Activated gamma-delta T cell treated with anti-CD3 and anti-CD28 coated beads, Interleukin-2, amount 50 U/mL, for 16 hours (primary cell): ENCODE data around the gene PLCL2.

Experiments used
- DNase-seq: peaks from one replicate; pipeline ENCODE4 v3.0.0-alpha.2; 2020; ENCODE audit warnings: low read depth

Gene PLCL2

DNA sequence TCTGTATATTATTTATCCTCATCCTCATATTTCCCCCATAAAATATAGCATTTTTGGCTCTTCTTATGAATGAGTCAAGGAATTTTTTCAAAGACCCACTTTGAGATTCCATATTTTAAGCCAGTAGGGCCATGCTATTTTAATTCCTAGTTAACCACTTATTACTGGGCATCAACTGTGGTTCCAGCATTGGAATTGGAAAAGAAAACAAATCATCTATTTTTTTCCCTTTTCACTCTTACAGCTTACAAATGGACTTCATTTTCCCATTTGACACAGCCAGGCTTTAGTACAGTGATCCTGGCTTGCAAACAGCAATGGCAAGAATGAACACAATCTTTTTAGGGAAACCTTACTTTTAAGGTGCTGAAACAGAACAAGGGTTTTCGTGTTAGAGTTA is 19.4 kb upstream of the PLCL2 start:
- no peak for DNase-seq

GRCh38 chr3:16866571-16866970 is 18.2 kb upstream of the PLCL2 start:
- DNase-seq = no peak

DNA sequence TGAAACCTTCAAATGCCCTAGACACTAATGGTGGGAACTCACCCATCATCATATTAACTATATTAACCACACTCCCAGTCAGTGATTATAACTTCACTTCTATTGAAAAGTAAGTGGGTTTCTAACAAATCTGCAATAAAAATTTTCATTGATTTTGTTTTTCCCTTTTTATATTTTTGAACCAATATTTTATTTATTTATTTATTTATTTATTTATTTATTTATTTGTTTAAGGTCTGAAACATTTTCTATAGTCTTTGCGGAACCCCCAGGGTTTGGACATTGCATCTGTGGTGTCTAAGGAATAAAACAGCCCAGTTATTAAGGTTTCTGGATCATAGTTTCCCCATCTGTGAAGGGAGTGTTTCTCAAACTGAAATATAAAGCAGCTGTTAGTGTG is 16.2 kb upstream of the PLCL2 start:
- DNase-seq = no peak

GRCh38 chr3:16869261-16870005 is 15.3 kb upstream of the PLCL2 start:
- DNase-seq = no peak

DNA sequence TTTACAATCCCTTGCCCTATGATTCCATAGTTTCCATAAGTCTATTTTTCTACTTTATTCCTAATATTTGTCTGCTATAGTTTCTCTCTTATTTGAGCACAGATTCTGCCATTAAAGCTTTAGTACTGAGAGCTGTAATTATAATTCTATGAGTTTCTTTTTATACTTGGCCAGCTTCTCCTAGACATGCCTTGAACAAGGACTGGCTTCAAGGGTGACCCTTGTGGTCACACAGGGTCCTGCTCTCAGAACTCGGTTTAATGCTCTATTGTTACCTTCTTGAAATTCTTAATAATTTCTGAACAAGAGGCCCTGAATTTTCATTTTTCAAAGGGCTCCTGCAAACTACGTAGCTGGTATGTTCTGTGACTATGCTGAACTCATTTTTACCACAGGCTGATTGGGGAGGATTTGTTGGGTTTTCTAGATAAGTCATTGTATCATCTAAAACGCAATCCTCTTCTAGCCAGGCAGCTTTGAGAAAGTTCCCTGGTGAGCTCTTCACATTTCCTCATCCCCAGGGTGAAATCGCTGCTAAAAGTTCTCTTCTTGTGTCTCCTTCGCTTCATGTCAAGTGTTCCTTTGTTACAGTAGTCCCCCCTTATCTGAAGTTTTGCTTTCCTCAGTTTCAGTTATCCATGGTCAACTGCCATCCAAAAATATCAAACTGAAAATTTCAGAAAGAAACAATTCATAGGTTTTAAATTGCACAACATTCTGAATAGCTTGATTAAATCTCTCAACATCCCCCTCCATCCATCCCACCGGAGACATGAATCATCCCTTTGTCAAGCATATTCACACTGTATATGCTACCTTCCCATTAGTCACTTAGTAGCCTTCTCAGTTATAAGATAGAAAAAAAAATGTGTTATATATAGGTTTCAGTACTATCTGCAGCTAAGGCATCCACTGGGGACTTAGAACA is 12.6 kb upstream of the PLCL2 start:
- DNase-seq = no peak

- no peak for DNase-seq
Observed at GRCh38 chr3:16873872-16874271, 10.9 kb upstream of the PLCL2 start.

GRCh38 chr3:16875876-16876550 is 8.7 kb upstream of the PLCL2 start:
- DNase-seq = no peak

DNA sequence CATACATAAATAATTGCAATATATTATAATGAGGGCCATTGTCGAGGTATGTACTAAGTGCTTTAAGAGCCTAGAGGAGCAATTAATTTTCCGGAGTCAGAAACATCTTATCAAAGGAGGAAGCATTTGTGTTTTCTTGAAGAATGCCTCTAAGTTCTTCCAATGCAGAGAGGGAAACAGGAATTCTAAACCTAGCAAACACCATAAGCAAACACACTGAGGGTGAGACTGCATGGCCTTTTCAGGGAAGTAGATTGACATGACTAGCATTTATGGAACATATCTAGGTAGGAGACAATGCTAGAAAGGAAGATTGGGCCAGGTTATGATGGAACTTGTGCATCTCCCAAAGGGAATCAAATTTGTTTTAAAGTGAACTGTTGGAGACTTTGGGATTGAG is 7.2 kb upstream of the PLCL2 start:
- DNase-seq = no peak

DNA sequence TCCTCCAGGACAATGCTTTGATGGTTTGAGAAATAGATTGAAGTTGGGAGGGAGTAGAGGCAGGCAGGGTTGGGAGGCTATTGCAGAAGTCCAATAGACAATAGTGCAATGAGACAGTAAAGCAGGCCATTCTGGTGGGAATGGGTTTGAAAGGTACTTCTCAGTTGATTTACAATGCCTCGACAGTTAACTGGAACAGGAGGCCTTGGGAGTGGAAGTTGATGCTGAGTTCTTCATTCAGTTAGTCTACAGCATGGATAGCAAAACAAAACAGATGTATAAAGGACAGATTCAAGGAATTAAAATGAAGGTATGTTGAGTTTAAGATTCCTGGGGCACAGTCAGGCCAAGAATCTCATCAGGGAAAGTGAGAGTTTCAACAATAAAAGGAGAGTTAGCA is 6.8 kb upstream of the PLCL2 start:
- no peak for DNase-seq

- no peak for DNase-seq
Observed at GRCh38 chr3:16881896-16882630, 2.7 kb upstream of the PLCL2 start.

GRCh38 chr3:16883057-16883722 is 1.6 kb upstream of the PLCL2 start:
- DNase-seq = no peak

GRCh38 chr3:16883723-16884083 is 1.1 kb upstream of the PLCL2 start:
- DNase-seq = no peak

DNA sequence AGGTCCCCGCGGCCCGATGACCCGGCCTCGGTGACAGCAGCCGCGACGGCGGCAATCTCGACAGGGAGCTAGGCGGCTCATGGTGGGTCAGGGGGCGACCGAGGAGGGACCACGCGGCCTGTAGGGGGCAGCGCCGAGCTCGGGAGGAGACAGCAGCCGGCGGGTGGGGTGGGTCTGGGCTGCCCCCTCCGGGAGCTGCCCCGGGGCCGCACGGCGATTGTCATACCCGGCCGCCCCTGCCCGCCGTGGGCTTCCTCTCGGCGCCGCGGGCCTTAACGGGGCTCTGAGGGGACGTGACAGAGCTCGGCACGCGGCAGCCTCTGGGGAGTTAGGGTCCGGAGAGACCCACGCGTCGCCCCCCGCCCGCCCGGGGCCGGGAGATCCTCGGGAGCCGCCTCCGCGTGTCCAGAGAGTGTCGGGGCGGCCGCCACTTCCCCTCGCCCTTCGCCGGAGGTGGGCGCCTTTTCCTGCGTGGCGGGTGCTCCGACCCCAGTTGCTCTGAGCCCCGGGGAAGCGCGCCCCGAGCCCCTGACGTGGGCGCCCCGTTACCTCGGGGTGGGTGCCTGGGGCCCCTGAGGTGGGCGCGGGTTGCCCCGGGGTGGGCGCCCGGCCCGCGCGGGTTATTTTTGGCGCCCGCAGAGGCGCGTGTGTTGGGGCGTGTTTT is 539 bp upstream of the PLCL2 start:
- DNase-seq = peak; percentile 64

DNA sequence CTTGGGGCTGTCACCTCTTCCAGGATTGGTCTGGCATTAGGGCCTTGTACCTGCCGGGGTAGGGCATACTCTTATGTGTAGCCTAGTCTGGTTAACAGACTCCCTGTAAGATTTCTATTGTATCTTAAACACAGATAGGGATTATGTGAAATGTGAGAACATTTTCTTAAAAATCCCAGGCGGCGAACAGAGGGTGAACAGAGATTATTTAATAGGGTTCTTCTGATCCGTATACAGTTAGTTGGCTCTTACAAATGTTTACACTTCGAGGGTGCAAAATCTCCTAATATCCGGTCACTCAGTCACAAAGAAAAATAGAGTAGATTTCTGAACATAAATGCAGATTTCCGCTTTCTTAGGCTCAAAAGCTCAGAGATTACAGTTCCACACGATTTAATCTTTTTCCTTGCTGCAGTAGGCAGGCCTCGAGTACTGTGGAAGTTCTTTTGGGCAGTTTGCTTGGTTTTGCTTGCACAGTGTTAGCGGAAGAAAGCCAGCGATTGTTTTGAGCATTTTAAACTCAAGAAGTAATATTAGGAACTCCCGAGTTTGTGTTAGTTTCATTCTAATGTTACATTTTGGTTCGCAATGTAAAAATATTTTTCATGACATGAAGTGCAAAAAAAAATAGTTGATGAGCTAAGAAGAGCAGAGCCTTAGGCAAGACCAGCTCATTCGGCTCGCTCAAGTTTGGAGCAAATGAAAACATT is 993 bp downstream of the PLCL2 start:
- DNase-seq = no peak

GRCh38 chr3:16886303-16886683 is 1.5 kb downstream of the PLCL2 start:
- no peak for DNase-seq

DNA sequence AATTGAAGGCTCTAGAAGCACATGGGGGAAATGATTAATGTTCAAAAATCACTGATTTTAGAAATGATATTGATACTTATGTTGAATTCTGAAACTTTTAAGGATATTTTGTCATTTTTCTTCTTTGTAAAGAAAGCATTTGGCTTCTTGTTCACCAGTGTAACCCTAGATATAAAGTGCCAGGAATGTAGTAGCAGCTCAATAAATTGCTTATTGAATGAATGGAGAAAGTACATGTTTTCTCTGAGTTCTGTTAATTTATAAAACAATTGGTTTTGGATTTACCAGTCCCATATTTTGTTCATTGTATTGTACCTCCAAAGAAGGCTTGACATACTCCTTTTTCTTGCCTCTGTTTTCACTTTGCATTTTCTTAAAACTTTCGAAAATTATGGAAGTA is 2.4 kb downstream of the PLCL2 start:
- DNase-seq = no peak

GRCh38 chr3:16888356-16888755 is 3.6 kb downstream of the PLCL2 start:
- no peak for DNase-seq

GRCh38 chr3:16888785-16889607 is 4.2 kb downstream of the PLCL2 start:
- no peak for DNase-seq

- no peak for DNase-seq
Observed at GRCh38 chr3:16890597-16891333, 6.0 kb downstream of the PLCL2 start.
